NCI-H146 (cell line): ENCODE measurements around the gene IQGAP2.

Experiments used
- DNase-seq: peaks from one replicate; lab custom pipeline; 2025; lab: John Stamatoyannopoulos, UW

The IQGAP2 gene

DNA sequence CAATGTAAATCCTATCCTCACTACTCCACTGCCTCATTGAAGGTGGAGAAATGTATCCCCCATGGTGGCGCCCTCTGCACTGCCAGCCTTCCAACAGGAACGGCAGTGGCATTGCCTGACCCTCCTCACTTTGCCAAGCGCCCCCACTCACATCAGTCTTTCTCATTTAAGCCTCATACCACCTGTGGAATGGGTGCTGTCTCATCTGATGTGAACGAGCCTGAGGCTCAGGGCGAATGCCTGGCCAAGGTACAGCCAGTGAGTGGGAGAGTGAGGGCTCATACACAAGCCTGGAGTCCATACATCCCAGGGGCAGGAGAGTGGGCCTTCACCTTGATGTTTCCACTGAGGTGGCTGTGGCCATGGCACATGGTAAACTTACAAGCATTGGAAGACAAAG is 209.9 kb downstream of the IQGAP2 start:
- no peak for DNase-seq

DNA sequence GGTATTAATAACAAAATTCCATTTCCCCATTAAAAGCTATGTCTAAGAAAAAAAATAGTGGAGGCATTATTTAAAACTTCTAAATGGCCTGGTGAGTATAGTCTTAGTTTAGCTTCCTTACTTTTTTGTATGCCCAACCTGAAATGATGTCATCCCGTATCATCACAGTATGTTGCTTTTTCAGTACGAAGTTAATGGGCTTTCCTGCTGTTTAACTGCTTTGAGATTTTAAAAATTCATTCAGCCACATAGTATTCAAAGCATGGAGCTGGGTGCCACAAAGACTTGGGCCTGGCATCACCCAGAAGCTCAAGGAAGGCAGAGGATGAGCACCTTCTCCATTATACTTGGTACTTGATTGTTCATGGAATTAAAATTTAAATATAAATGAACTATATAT is 212.7 kb downstream of the IQGAP2 start:
- DNase-seq: no peak

DNA sequence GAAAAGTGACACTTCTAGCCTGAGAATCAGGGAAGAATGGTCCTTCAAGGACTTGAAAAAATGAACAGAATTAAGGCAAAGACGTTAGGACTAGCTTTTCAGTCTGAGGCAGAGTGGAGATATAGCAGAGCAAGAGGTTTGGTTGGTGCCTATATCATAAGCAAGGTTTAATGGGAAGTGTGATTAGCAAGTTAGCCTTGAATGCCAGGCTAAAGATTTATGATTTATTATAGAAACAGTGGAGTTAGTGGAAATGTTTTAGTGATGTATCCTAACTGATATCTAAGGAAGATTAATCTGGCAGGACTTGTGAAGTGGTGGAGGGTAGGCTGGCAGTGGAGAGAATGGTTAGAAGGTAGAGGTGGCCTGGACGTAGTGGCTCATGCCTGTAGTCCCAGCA is 213.1 kb downstream of the IQGAP2 start:
- no peak for DNase-seq

DNA sequence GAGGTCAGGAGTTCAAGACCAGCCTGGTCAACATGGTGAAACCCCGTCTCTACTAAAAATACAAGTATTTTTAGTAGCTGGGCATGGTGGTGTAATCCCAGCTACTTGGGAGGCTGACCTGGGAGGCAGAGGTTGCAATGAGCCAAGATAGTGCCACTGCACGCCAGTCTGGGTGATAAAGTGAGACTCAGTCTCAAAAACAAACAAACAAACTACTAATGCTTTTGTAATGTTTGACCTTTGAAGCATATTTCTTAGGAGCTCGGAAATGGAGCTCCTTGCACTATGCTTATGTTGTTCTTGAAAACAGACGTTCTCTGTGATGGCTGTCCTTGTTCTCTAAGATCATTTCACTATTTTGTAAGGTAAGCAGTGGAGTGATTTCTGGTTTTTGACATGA is 214.1 kb downstream of the IQGAP2 start:
- no peak for DNase-seq

DNA sequence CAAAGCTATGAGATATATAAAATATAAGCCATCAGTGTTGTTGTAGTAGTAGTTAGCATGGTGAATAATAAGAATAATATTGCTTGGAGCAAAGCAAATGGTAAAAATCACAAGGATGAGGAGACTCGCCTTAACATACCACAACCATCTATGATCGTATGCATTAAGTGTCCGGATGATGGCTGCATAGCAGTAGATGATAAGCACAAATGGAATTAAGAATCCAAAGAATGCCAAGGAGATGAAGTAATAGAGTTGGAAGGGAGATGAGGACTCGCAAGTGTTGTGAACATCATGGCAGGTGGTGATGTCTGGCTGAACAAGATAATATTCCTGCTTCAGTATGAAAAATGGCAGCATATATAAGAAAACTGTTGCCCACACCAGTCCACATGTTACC is 214.6 kb downstream of the IQGAP2 start:
- DNase-seq: no peak

DNA sequence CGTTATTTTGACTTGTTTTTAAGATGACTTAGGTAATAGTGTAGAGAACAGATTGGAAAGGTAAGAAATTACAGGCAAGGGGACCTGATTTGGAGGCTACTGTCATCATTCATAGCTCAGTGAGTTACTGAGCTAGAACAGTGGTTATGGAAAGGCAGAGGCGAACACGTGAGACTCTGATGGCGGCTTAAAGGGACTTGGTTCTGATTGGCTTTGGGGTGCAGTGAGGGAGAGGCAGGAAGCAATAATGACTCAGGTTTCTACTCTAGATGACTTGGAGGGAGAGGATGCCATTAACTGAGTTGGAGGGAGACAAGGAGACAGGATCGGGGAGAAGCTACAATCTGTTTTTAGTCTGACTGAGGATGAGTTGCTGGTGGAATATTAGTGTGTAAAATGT is 217.1 kb downstream of the IQGAP2 start:
- DNase-seq: no peak

DNA sequence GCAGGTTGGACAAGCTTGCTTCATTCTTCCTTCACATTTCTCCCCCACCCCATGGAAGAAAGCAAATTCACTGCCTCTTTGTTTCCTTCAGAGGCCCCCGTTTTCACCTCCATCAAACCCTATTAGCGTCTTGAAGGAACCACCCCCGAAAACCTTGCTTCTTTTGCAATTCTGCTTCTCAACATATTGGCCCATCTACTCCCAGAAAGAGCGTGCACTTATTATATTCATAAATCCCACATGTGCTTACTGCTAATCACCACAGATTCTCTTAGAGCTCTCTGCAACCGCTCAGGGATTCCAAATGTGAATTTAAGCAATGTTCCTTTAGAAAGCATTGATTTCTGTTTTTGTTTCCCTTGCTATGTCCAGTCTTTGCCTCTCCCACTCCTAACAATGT is 219.0 kb downstream of the IQGAP2 start:
- DNase-seq: no peak

DNA sequence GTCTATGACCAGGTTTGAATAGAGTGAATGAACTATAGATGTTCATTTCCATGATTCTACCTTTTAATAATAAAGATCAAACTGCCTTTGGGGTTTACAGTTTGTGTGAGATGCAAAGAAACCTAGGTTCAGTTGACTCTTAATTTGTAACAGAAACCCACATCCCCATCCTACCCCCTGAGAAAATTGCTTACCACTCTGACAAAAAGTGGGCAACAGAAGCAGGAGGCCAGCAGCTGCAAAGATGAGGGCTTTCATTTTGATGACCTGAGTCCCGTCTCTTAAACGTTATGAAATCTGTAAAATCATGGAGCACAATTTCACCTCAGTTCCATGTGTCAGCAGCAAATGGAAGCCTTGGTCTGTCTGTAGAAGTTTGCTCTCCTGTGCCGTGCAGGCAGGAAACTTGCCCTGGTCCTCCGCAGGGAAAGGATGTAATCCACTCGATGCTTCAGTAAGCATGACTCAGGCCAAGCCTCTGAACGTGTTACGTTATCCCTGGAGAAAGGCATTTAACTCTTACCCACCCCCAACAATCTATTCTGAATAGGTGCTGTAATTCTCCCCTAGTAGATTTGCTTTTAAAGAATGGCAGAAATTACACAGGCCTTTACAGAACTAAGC is 220.0 kb downstream of the IQGAP2 start, which contains the start of gene F2RL2:
Gene F2RL2, minus strand, starts transcription at position 431 of the 624 bp plus-strand sequence. Its CDS starts 173 bp downstream, at position 258.
- DNase-seq: no peak

DNA sequence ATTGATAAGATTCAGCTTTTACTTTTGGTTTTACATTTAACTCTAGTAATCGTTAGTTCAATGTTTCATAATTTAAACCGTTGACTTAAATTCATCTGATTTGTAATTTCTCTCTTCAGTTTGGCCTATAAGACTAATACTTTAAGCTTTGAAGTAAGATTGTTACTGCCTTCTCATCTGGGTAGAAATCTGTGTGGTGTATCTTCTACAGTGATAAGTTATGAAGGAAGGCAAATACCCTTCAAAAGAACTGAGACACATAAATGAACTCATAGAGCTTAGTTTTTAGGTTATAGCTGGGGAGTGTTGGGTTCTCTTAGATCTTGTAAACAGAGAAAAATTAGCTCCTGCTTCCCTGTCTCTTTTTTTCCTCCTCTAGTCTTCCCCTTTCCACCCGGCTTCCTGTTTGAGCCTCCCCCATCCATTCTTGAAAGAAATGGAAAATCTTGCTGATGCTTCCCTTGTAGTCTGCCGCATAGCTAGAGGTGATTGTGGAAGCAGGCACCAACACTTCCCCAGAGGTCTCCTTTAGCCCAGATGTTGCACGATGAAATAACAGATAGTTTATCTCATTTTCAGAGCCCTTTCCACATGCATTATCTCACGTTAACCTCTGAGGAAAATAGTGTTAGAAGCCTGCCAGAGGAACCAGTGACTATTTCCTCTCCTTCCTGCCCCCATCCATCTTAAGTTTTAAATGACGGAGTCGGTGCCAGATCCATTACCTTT is 222.2 kb downstream of the IQGAP2 start:
- no peak for DNase-seq

DNA sequence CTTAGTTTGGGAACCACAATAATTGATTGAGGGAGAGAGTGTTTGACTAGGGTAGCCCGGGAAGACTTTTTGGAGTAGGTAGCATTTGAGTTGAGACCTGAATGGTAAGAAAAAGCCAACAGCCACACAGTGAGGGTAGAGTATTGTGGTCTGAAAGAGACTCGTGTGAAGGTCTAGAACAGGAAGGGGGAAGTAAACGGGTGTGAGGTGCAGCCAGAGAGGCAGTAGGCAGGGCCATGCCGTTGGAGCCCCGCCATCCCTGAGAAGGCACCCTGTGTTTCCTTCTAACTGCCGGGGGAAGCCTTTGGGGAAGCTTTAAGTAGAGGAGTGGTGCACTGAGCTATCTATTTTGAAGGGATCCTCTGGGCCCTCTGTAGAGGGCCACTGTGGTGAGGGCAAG is 223.7 kb downstream of the IQGAP2 start:
- no peak for DNase-seq

DNA sequence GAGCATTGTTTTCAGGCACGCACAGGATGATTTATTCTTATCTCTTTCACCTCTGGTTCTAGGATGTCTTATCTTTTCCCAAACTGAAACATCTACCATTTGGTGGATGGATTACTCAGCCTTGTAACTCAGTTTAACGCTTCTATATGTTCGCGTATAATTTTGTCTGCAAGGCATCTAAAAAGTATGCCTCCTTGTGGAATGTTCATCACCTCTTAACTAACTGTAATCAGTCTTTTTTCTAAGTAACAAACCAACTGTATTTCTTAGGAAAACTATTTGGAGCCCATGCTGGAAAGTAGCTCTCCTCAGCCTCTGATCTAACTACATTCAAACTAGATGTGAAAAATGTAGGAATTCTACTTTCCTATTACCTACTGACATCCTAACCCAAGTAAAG is 231.6 kb downstream of the IQGAP2 start:
- no peak for DNase-seq

DNA sequence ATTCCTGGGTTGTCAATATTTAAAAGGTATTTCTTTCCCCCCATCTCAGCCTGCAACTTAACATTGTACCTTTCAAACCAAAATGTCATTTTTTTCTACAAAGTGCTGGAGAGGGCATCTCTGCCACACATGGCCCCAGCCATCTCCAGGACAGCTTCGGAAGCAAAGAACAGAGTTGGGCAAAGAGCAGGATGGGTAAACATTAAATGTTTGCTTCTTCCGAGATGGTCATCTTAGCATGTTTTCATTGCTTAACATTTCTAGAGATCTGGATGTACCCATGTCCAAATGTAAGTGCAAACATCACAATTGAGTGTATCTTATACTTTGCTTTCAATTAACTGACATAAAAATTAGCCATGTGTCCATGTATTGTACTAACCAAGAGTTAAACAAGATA is 234.4 kb downstream of the IQGAP2 start:
- no peak for DNase-seq

DNA sequence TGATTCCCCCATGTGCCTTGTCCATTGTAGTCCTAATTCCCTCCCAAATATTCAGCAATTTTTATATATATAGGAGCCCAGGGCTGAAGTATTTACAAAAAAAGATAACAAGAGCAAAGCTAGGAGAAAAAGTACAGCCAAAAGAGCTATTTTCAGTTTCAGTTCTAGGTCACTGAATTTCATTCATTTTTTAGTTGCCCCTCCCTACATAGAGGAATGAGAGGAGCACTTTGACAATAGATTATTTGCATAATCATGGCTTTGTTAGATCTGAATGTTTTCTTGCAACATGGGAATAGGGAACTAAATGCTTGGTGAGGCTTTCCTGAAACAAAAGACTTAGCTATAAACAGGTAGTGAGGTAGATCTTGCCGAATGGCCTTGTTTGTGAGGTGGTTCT is 235.4 kb downstream of the IQGAP2 start:
- DNase-seq: no peak

DNA sequence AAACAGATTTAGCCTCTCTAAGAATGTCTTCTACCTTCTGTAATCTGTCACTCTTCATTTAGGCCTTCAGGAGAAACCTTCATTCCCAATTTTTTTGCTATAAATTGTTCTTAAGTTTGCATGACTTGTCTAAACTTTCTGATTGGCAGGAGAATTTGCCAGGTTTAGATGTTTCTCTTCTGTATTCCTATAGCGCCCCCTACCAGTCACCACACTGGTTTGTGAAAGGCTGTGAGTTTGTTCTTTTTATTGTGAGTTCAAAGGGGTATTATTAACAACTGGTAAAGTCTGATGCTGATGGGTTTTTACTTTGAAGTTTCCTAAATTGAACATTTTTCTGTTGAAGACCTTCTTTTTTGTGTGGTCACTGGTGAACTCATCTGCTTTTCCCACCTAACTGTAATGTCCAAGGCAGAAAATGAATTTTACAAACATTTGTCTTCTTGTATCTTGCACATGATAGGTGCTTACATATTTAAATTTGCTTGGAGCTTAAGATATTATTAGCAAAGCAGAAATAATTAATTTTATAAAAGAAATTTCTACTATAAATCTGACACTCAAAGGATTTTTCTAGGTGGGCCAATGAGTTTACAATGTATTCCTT is 238.5 kb downstream of the IQGAP2 start:
- DNase-seq: no peak

DNA sequence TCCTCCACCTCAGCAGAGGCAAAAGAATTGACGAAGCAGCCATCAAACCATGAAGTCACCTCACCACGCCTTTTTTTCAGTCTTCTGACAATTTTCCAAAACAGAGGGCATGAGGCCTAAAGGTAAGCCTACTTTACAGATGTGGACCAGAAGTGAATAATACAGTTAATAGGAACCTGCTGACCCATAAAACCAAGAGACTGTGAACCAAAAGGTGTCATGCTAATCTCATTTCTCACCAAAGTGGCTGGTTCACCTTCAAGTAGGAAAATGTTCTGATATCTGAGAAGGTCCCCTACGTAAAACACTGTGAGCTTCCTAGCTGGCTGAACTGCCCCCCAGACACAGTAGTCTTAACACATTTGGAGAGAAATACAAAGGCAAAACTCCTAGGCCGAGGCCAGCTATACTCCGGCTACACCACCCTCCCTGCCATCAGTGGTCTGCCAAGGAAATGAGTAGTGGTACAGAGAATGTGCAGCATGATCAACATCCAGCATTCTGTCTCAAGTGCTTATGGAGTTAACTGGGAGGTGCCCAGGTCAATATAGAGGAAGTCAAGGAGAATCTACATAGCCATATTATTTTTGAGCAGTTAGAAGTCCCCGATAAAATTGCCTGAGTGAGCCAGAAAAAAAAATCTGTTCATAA is 239.4 kb downstream of the IQGAP2 start:
- DNase-seq: no peak

DNA sequence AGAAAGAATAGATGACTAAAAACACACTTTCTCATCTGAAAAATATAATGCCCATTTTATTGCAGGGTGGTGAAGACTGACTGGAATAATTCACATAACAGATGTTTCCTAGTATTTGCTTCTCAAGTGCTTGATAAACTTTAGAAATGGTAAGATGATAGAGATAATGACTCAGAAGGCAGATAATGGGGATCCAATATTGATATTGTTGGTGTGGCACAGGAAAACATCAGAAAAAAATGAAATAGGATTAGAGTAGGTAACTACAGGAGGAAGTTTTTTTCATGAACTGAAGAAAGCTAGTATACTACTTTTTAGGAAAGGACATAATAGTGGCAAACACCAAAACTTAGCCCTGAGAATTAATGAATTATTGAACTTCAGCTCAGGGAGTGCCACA is 240.3 kb downstream of the IQGAP2 start:
- no peak for DNase-seq

DNA sequence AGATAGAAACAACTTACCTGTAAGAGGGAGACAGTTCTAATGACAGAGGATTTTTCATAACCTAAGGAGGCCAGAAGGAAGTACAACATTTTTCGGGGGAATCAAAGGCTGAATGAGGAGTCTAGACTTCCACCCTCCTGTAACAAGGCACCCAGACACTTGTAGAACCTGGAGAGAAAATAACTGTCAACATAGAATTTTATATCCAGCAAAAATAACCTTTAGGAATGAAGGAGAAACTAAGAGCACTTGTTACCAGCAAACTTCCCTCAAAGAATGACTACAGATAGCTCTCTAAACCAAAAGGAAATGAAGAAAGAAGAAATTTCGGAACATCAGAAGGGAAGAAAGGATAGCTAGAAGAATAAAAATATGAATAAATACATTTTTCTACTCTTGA is 246.1 kb downstream of the IQGAP2 start:
- DNase-seq: no peak

DNA sequence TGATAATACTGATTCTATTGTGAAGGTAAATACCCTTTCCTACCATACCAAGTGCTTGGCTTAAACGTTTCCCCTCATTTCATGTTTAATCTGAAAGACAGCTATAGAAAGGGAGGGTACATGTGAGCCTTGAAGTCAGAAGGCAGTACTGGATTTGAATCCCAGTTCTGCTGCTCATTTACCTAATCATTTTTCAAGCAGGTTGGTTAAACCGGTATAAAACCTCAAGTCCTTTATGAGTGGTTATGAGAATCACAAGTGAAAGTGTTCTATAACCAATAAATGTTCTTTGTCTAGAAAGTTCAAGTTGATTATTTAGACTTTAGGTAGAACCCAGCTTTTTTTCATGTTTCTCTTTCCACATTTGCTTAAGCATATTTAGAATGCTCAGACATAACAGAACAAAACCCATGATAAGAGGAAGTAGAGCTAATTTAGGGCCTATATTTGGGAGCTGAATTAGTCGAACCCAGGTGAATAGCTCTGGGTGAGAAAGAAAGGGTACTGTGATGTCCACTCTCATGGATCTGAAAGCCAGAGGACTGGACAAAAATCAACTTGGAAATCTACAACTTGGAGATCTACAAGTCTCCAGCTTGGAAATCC is 249.8 kb downstream of the IQGAP2 start:
- no peak for DNase-seq

DNA sequence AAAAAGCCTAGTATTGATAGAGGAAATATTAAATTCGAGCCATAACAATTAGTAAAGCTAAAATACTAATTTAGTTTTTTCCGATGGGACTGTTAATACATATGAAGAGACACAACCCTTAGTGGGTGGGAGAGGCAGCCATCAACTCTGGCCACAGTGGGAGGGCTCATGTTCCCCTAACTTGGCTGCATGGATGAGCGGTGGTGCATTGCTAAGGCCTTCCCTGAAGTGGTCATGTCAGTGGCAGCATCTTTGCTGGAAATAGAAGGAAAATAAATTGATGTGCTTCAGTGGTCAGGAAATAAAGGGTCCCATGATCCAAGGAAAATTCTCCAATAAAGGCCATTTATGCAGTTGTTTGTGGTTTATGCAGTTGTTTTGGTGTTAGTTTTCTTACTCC is 254.0 kb downstream of the IQGAP2 start:
- no peak for DNase-seq

DNA sequence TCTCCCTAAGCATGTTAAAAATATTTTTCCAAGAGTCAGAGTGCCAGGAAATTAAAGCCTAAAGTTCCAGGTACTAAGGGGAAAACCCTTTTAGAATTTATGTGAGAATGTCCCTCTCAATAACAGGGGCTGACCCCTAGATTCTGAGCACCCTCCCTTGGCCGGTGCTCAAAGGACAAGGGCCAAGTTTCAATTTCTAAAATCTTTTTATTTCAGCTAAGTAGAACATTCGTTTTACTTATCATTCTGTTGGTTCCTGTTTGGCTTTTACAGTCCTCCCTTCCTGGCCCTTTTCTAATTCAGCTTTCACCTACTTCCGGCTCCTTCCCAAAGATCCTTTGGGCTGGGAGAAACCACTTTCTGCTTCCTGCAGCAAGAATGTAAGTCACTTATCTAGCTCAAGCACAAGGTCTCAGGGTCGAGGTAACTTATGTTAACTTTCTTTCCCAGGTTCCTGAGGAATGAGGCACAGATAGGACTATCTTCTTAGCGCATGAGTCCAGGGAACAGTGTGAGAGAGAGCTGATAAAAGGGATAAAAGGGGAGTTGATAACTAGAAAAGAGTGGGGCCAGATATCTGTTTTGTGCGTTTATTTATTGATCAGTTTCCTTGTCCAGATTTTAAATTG is 254.7 kb downstream of the IQGAP2 start:
- no peak for DNase-seq

DNA sequence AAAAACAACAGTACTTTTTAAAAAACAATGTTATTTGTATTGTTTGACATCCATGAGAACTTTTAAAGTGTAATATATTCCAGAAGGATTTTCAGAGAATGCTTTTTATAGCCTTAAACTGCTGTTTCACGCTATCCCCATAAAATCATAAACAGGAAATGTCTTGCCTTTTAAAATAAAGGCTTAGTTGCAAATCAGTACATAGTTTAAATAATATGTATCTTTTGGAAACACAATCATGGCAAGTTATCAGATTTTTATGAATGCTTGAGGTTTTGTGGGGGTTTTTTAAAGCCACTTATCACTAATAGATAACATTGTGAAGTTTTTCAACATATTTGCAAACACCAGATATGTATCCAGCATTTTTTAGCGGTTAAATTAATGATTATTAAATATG is 257.3 kb downstream of the IQGAP2 start:
- DNase-seq: no peak

DNA sequence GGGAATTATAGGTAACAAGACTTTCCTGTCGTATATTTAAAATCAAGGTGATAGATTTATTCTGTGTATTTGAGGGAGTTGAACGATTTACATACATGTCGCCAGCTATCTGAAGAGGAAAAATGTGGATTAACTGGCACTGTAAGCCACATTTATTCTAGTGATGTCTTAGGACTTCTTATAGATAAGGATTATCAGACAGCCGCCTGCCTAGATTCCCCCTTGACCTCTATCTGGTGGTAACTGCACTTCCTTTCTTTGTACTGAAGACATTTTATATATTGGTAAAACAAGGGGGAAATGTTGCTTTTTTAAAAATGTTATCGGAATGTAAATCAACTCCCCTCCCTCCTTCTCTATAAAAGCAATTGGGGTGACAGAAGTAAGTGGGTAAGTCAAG is 259.4 kb downstream of the IQGAP2 start:
- no peak for DNase-seq
